BE2C (cell line): ENCODE measurements around the gene COQ5.

Experiments
- DNase-seq: peaks from one replicate; pipeline ENCODE4 v3.0.0-alpha.2; 2020
- H3K27me3 ChIP-seq: fragments of 250-450 bp; sonication (Bioruptor Pico); 2 replicates; pipeline ENCODE4 v1.5.1; 2020; ENCODE audit warnings: mild to moderate bottlenecking
- H3K36me3 ChIP-seq: fragments of 250-450 bp; sonication (Bioruptor Pico); 2 replicates; pipeline ENCODE4 v1.5.1; 2020; ENCODE audit warnings: mild to moderate bottlenecking
- H3K4me1 ChIP-seq: fragments of 250-450 bp; sonication (Bioruptor Pico); 2 replicates; pipeline ENCODE4 v1.5.1; 2020
- H3K4me3 ChIP-seq: 2 replicates; pipeline ENCODE4 v1.5.1; 2011; ENCODE audit warnings: low read depth, low read length
- H3K9me3 ChIP-seq: fragments of 250-450 bp; sonication (Bioruptor Pico); 2 replicates; pipeline ENCODE4 v1.5.1; 2020
- CTCF ChIP-seq: IDR thresholded peaks from 2 replicates; pipeline ENCODE4 v1.5.1; 2012; ENCODE audit warnings: mild to moderate bottlenecking, low read depth, low read length

The COQ5 gene

GRCh38 chr12:120470150-120470784 is 58.7 kb downstream of the COQ5 start:
- peaks cover 16% of the 10 kb centered on the region for H3K36me3 ChIP-seq
- peak overlapping the region; percentile 92 for H3K4me3 ChIP-seq
- TF ChIP-seq CTCF, result no peak
- no peaks in the 10 kb centered on the region for H3K27me3 ChIP-seq
- H3K9me3 ChIP-seq, result no peaks in the 10 kb centered on the region
- no peaks in the 10 kb centered on the region; the same call in 1 of the 2 replicates for H3K4me1 ChIP-seq
- no peak for DNase-seq

DNA sequence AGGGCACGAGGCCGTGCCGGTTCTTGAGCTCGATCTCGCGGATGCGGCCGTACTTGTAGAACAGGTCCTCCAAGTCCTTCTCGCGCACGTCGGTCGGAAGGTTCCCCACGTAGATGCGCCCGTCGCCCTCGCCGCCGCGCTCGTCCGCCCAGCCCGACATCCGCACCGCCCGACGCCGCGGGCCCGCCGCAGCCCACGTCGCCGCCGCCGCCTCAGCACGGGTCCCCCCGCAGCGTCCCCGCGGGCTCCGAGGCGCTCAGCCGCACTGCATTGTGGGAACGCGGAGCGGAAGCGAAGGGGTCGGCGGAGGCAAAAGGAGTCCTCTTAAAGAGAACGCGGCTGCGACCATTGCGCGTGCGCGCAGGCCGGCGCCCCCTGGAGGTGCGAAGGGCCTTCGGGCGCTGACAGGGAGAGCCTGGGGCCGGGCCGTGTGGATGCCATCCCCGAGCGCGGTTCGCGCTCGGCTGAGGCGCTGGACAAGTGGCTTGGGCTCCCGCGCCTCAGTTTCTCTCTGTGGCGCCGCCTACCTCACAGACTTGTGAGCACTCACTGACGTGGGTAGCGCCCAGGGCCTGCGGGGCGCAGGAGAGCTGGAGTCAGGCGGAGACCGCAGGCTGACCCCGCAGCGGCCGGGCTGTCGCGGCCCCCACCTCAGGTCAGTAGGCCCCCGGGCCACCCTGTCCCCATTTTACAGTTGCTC is 59.4 kb downstream of the COQ5 start, which contains the start of gene SRSF9:
SRSF9 (minus strand) TSS at position 299 of the 700 bp plus-strand sequence; CDS start at position 160, 139 bp downstream.
- DNase-seq, result peak; percentile 98
- no peaks in the 10 kb centered on the region for H3K9me3 ChIP-seq
- peak within 1 kb of the TSS; percentile 92 for H3K4me3 ChIP-seq
- H3K27me3 ChIP-seq, result no peaks in the 10 kb centered on the region
- H3K4me1 ChIP-seq, result no peaks in the 10 kb centered on the region; the same call in 1 of the 2 replicates
- peak; percentile 86 for TF ChIP-seq CTCF
- peaks cover 23% of the 10 kb centered on the region for H3K36me3 ChIP-seq

DNA sequence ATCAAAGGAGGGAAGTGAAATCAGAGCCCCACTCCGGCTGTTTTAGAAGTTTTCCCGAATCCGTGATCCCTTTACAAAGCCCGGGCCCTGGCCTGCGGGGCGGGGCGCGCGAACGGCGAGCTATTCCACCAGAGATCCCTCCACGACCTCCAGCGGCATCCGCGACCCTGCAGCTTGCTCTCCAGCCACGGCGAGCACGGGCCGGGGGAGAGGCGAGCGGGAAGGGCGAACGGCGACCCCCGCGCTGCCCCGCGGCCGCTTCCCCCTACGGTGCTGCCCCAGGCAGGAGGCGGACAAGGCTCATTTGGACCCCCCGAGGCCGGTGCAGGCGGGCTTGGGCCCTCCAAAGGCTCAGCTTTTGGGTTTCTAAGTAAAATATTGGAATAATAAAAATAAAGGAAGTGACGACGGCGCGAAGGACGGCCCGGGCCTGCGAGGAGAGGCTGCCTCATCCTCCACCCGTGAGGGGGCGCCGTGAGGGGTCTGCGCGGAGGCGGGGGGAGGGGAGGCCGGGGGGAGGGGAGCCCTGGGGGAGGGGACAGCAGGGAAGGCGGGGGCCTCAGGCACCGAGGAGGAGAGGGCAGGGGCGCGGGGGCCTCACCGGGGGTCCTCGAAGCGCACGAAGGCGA is 60.0 kb downstream of the COQ5 start:
- peak overlapping the region; percentile 92 for H3K4me3 ChIP-seq
- no peaks in the 10 kb centered on the region for H3K27me3 ChIP-seq
- no peak for TF ChIP-seq CTCF
- peak; percentile 61 for DNase-seq
- H3K4me1 ChIP-seq, result no peaks in the 10 kb centered on the region
- H3K36me3 ChIP-seq, result peaks cover 29% of the 10 kb centered on the region
- no peaks in the 10 kb centered on the region for H3K9me3 ChIP-seq

- H3K27me3 ChIP-seq, result no peaks in the 10 kb centered on the region
- H3K4me3 ChIP-seq, result peak overlapping the region; percentile 92
- H3K4me1 ChIP-seq, result no peaks in the 10 kb centered on the region
- TF ChIP-seq CTCF, result no peak
- H3K9me3 ChIP-seq, result no peaks in the 10 kb centered on the region
- H3K36me3 ChIP-seq, result peaks cover 35% of the 10 kb centered on the region
- peak; percentile 13 for DNase-seq
Observed at GRCh38 chr12:120468325-120468820, 60.6 kb downstream of the COQ5 start.

- peaks cover 44% of the 10 kb centered on the region for H3K36me3 ChIP-seq
- no peaks in the 10 kb centered on the region for H3K27me3 ChIP-seq
- no peak for TF ChIP-seq CTCF
- no peak for DNase-seq
- H3K4me1 ChIP-seq, result no peaks in the 10 kb centered on the region
- H3K9me3 ChIP-seq, result no peaks in the 10 kb centered on the region
- H3K4me3 ChIP-seq, result no peak overlapping the region
Observed at GRCh38 chr12:120467439-120467838, 61.5 kb downstream of the COQ5 start.
